Right cardiac atrium (tissue), 5 donors: ENCODE results near the gene TLX1. TPM values are rescaled to one million over a fixed set of nuclear protein-coding genes. Genes with fewer than 3 reads are reported as not detected.
A peak's percentile ranks its signal among the peaks of the same experiment; 100 is the strongest.
"Not testable (repeated sequence)": the region's sequence is repeated elsewhere in the genome, so short reads cannot be mapped to it uniquely, and the experiment has no call there.

Experiments
- ATAC-seq, 2 donors: fragments of 200-7000 bp; cut with Tn5 transposase; one replicate each; pipeline versions ENCODE4 v1.8.0 to v1.9.1; 2020; ENCODE audit warnings: moderate library complexity in 2 of 2, mild to moderate bottlenecking in 1 of 2
- DNase-seq, 3 donors: peaks; one replicate each; pipeline ENCODE4 v3.0.0-alpha.2; 2020
- H3K27ac ChIP-seq: one replicate; pipeline ENCODE4 v1.5.1; 2013; ENCODE audit warnings: mild to moderate bottlenecking, low read length, control low read depth, moderate library complexity
- H3K27me3 ChIP-seq: one replicate; pipeline ENCODE4 v1.6.1; 2013; ENCODE audit not compliant: control insufficient read depth, insufficient read depth
- H3K4me1 ChIP-seq: one replicate; pipeline ENCODE4 v1.6.1; 2013; ENCODE audit warnings: low read length; ENCODE audit not compliant: control insufficient read depth, insufficient read depth
- H3K4me3 ChIP-seq: one replicate; pipeline ENCODE4 v1.5.1; 2013; ENCODE audit warnings: low read length, control low read depth
- H3K9me3 ChIP-seq: one replicate; pipeline ENCODE4 v1.6.1; 2013; ENCODE audit warnings: low read length; ENCODE audit not compliant: control insufficient read depth
- WGBS: extraction: QIAGEN DNeasy Blood & Tissue Kit; methylation state at CpG from one replicate; pipeline ENCODE4 v1.1.7; 2013; 5-methylcytosine and 5-hydroxymethylcytosine counted together
- intact Hi-C, 4 donors: fragments of 100-400 bp; cut with DNase I; formaldehyde crosslinking; loops; one replicate each; pipeline versions ENCODE4 v1.11.0 to v1.14.0; 2022 to 2023
- polyA plus RNA-seq: library from polyadenylated mRNA; stranded (reverse); fragments of 200-250 nt; gene quantifications from one replicate; pipeline ENCODE4 v1.2.3, GENCODE V29; 2013
- total RNA-seq, 4 donors: library from RNA; stranded (reverse); fragmentation: NEBNext Ultra II Directional; extraction: Animal tissue kit (Norgen Biotek cat#: 25700); gene quantifications; one replicate each; pipeline ENCODE4 v1.2.1, GENCODE V29; 2021
- donor health status: healthy with polysubstance abuse.
- donor health status: DM: no; HTN: yes; CAD: no.
- donor health status: DM: no; HTN: no; CAD: no.
- donor health status: DM: no; HTN: yes; CAD: no; lungs with severe emphysema.
- donor health status: DM: yes; HTN: yes; CAD: no.

The TLX1 gene
- total and polyA plus RNA-seq, 5 donors: 0.09 to 1.2 (median 1.0) TPM

GRCh38 chr10:101145145-101145544 lies 14.0 kb downstream of the TLX1 start:
- ATAC-seq (no peak), DNase-seq (no peak)
- Histone ChIP-seq H3K9me3 (peaks cover 2% of the 10 kb centered on the region), H3K27me3 (no peaks in the 10 kb centered on the region), H3K27ac (no peak overlapping the region), H3K4me3 (no peak overlapping the region), H3K4me1 (no peaks in the 10 kb centered on the region)
- intact Hi-C loops: no loop called here
- 57% methylated on average over 7 of the region's 7 CpGs for WGBS

- 10% methylated on average over 40 of the region's 40 CpGs for WGBS
- no peak for DNase-seq
- Histone ChIP-seq H3K27ac (no peak overlapping the region), H3K9me3 (peaks cover 2% of the 10 kb centered on the region), H3K27me3 (no peaks in the 10 kb centered on the region), H3K4me3 (no peak overlapping the region), H3K4me1 (no peaks in the 10 kb centered on the region)
- intact Hi-C loops: no loop called here
- ATAC-seq: no peak
Observed at GRCh38 chr10:101145750-101146391, 14.8 kb downstream of the TLX1 start.

GRCh38 chr10:101146392-101147251 lies 15.5 kb downstream of the TLX1 start:
- no peak for DNase-seq
- intact Hi-C loops: no loop called here
- H3K4me1 ChIP-seq: no peaks in the 10 kb centered on the region
- H3K4me3 ChIP-seq: no peak overlapping the region
- H3K9me3 ChIP-seq: peaks cover 2% of the 10 kb centered on the region
- no peak for ATAC-seq
- 5% methylated on average over 55 of the region's 55 CpGs for WGBS
- H3K27me3 ChIP-seq: no peaks in the 10 kb centered on the region
- no peak overlapping the region for H3K27ac ChIP-seq

- DNase-seq (no peak), ATAC-seq (no peak)
- Histone ChIP-seq H3K4me3 (no peak overlapping the region), H3K27ac (no peak overlapping the region), H3K4me1 (no peaks in the 10 kb centered on the region), H3K27me3 (no peaks in the 10 kb centered on the region), H3K9me3 (peaks cover 2% of the 10 kb centered on the region)
- 53% methylated on average over 4 of the region's 4 CpGs for WGBS
- intact Hi-C loops: loop anchor here in 1 of 4 donors (10.0 kb wide), 1 partner anchor 623 kb away; the partner anchor contains the start of gene FGF8
Observed at GRCh38 chr10:101151395-101151794, 20.3 kb downstream of the TLX1 start.

- H3K27ac ChIP-seq: no peak overlapping the region
- no peak for DNase-seq
- no peak overlapping the region for H3K4me3 ChIP-seq
- WGBS: 71% methylated on average over 3 of the region's 3 CpGs
- H3K4me1 ChIP-seq: no peaks in the 10 kb centered on the region
- no peak for ATAC-seq
- peaks cover 2% of the 10 kb centered on the region for H3K9me3 ChIP-seq
- intact Hi-C loops: loop anchor here in 1 of 4 donors (10.0 kb wide), 1 partner anchor 622 kb away; the partner anchor contains the start of gene FGF8
- H3K27me3 ChIP-seq: no peaks in the 10 kb centered on the region
Observed at GRCh38 chr10:101152316-101152715, 21.2 kb downstream of the TLX1 start.

- not testable (repeated sequence) for ATAC-seq, H3K9me3 ChIP-seq, H3K27me3 ChIP-seq, H3K27ac ChIP-seq, DNase-seq, H3K4me1 ChIP-seq, H3K4me3 ChIP-seq
- intact Hi-C loops: loop anchor here in 1 of 4 donors (10.0 kb wide), 1 partner anchor 620 kb away; the partner anchor contains the start of gene FGF8
- WGBS: 96% methylated on average over 5 of the region's 5 CpGs
Observed at GRCh38 chr10:101154506-101154905, 23.4 kb downstream of the TLX1 start.

- no peaks in the 10 kb centered on the region for H3K9me3 ChIP-seq
- intact Hi-C loops: loop anchor here in 1 of 4 donors (10.0 kb wide), 1 partner anchor 619 kb away; the partner anchor contains the start of gene FGF8
- H3K4me1 ChIP-seq: no peaks in the 10 kb centered on the region
- H3K27ac ChIP-seq: no peak overlapping the region
- ATAC-seq: no peak
- DNase-seq: no peak
- no peak overlapping the region for H3K4me3 ChIP-seq
- 32% methylated on average over 3 of the region's 3 CpGs for WGBS
- no peaks in the 10 kb centered on the region for H3K27me3 ChIP-seq
Observed at GRCh38 chr10:101155896-101156295, 24.8 kb downstream of the TLX1 start.

- ATAC-seq: no peak
- Histone ChIP-seq H3K4me1 (no peaks in the 10 kb centered on the region), H3K27me3 (no peaks in the 10 kb centered on the region), H3K9me3 (no peaks in the 10 kb centered on the region), H3K4me3 (no peak overlapping the region), H3K27ac (no peak overlapping the region)
- intact Hi-C loops: loop anchor here in 1 of 4 donors (10.0 kb wide), 1 partner anchor 617 kb away; the partner anchor contains the start of gene FGF8
- 28% methylated on average over 6 of the region's 6 CpGs for WGBS
- no peak for DNase-seq
Observed at GRCh38 chr10:101157756-101158458, 26.8 kb downstream of the TLX1 start.

- Histone ChIP-seq H3K9me3 (no peaks in the 10 kb centered on the region), H3K27ac (no peak overlapping the region), H3K4me3 (no peak overlapping the region), H3K4me1 (no peaks in the 10 kb centered on the region), H3K27me3 (no peaks in the 10 kb centered on the region)
- intact Hi-C loops: loop anchor here in 1 of 4 donors (10.0 kb wide), 1 partner anchor 616 kb away; the partner anchor contains the start of gene FGF8
- DNase-seq: no peak
- ATAC-seq: no peak
- WGBS: 51% methylated on average over 4 of the region's 4 CpGs
Observed at GRCh38 chr10:101158459-101159058, 27.5 kb downstream of the TLX1 start.

- Histone ChIP-seq H3K4me3 (peak overlapping the region; percentile 42), H3K27me3 (no peaks in the 10 kb centered on the region), H3K9me3 (no peaks in the 10 kb centered on the region), H3K4me1 (no peaks in the 10 kb centered on the region), H3K27ac (no peak overlapping the region)
- DNase-seq: peak; percentile 52 to 77 (median 71)
- intact Hi-C loops: loop anchor here in 1 of 4 donors (5.0 kb wide), 1 partner anchor 411 kb away; no protein-coding TSS in a partner anchor
- 3% methylated on average over 20 of the region's 20 CpGs for WGBS
- ATAC-seq: peak; percentile 86 to 89
Observed at GRCh38 chr10:101161494-101162299, 30.6 kb downstream of the TLX1 start.
